Astrocyte (in vitro differentiated cells and primary cell): ENCODE results near the gene DNAAF5.

Experiments
- CTCF ChIP-seq: IDR thresholded peaks from 2 replicates; pipeline ENCODE4 v1.5.1; 2011; ENCODE audit warnings: low read depth, mild to moderate bottlenecking, inconsistent platforms, low read length, moderate library complexity; ENCODE audit not compliant: insufficient read depth
- EZH2 ChIP-seq: IDR thresholded peaks from 2 replicates; pipeline ENCODE4 v1.6.1; 2012; ENCODE audit warnings: mild to moderate bottlenecking, low read length, inconsistent platforms; ENCODE audit not compliant: insufficient read depth

- TF ChIP-seq CTCF (no peak), EZH2 (no peak)
Measured at GRCh38 chr7:763762-764161, 37.3 kb downstream of the DNAAF5 start.
